ENCODE results near the gene DHH.

- TF ChIP-seq, protein P1, sequence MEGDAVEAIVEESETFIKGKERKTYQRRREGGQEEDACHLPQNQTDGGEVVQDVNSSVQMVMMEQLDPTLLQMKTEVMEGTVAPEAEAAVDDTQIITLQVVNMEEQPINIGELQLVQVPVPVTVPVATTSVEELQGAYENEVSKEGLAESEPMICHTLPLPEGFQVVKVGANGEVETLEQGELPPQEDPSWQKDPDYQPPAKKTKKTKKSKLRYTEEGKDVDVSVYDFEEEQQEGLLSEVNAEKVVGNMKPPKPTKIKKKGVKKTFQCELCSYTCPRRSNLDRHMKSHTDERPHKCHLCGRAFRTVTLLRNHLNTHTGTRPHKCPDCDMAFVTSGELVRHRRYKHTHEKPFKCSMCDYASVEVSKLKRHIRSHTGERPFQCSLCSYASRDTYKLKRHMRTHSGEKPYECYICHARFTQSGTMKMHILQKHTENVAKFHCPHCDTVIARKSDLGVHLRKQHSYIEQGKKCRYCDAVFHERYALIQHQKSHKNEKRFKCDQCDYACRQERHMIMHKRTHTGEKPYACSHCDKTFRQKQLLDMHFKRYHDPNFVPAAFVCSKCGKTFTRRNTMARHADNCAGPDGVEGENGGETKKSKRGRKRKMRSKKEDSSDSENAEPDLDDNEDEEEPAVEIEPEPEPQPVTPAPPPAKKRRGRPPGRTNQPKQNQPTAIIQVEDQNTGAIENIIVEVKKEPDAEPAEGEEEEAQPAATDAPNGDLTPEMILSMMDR (IDR thresholded peaks at IDR 0.05) = no peak
- TF ChIP-seq SIN3A (IDR thresholded peaks at IDR 0.05; ENCODE audit: borderline replicate concordance, low read depth, low read length) (no peak), GABPA (IDR thresholded peaks at IDR 0.05; ENCODE audit: low read depth) (no peak), FOSL2 (IDR thresholded peaks at IDR 0.05; ENCODE audit: borderline replicate concordance, low read depth) (no peak), EZH2phosphoT487 (IDR thresholded peaks at IDR 0.05; ENCODE audit: borderline replicate concordance, low read depth) (no peak), MXI1 (IDR thresholded peaks at IDR 0.05; ENCODE audit: low read depth, low read length) (no peak), POLR2AphosphoS5 (IDR thresholded peaks at IDR 0.05; ENCODE audit: low read depth, low read length) (no peak), EP300 (IDR thresholded peaks at IDR 0.05; ENCODE audit: borderline replicate concordance in 1 of 2, low read depth in 1 of 2, low read length in 1 of 2) (no peak)
- TF ChIP-seq, protein P2, sequence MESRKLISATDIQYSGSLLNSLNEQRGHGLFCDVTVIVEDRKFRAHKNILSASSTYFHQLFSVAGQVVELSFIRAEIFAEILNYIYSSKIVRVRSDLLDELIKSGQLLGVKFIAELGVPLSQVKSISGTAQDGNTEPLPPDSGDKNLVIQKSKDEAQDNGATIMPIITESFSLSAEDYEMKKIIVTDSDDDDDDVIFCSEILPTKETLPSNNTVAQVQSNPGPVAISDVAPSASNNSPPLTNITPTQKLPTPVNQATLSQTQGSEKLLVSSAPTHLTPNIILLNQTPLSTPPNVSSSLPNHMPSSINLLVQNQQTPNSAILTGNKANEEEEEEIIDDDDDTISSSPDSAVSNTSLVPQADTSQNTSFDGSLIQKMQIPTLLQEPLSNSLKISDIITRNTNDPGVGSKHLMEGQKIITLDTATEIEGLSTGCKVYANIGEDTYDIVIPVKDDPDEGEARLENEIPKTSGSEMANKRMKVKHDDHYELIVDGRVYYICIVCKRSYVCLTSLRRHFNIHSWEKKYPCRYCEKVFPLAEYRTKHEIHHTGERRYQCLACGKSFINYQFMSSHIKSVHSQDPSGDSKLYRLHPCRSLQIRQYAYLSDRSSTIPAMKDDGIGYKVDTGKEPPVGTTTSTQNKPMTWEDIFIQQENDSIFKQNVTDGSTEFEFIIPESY (IDR thresholded peaks at IDR 0.05; ENCODE audit: borderline replicate concordance, low read depth) = no peak
Measured at GRCh38 chr12:49131894-49132461, 37.4 kb upstream of the DHH start.

Data from SK-N-SH (cell line).